Keratinocyte (primary cell): ENCODE results near the gene CNTRL.

Source experiments
- EZH2 ChIP-seq: IDR thresholded peaks from one replicate; pipeline ENCODE4 v1.6.1; 2012; ENCODE audit warnings: inconsistent platforms, mild to moderate bottlenecking, low read length, moderate library complexity
- TF ChIP-seq, protein P1 (sequence below), 3 experiments: IDR thresholded peaks in 1 of 3; conservative IDR thresholded peaks in 1 of 3; optimal IDR thresholded peaks in 1 of 3; 2 replicates in 2 of 3; 3 replicates in 1 of 3; pipeline versions ENCODE3 to v1.5.1; 2011; ENCODE audit warnings: low read length in 3 of 3, mild to moderate bottlenecking in 3 of 3, moderate library complexity in 2 of 3, control low read depth in 1 of 3, inconsistent platforms in 1 of 3; ENCODE audit not compliant: insufficient read depth in 2 of 3; ENCODE audit errors: extremely low read depth in 1 of 3

DNA sequence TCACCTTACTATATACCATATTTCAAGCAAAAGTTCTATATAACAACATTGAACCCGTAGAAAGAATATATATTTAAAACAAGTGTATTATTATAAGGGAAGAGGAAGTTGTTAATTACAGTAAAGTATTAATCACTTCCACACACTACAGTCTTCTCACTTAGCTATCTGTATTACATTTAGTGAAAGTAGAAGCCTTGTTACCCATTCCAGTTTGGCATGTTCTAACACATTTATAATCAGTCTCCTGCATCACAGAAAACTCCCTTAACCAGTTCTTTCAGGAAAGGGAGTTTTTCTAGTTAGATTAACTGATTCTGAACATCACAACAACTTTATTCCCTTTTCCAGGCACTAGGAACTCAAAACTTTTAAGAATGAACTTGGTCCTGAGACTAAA is 120.0 kb downstream of the CNTRL start:
- TF ChIP-seq, protein P1, sequence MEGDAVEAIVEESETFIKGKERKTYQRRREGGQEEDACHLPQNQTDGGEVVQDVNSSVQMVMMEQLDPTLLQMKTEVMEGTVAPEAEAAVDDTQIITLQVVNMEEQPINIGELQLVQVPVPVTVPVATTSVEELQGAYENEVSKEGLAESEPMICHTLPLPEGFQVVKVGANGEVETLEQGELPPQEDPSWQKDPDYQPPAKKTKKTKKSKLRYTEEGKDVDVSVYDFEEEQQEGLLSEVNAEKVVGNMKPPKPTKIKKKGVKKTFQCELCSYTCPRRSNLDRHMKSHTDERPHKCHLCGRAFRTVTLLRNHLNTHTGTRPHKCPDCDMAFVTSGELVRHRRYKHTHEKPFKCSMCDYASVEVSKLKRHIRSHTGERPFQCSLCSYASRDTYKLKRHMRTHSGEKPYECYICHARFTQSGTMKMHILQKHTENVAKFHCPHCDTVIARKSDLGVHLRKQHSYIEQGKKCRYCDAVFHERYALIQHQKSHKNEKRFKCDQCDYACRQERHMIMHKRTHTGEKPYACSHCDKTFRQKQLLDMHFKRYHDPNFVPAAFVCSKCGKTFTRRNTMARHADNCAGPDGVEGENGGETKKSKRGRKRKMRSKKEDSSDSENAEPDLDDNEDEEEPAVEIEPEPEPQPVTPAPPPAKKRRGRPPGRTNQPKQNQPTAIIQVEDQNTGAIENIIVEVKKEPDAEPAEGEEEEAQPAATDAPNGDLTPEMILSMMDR (optimal IDR thresholded peaks at IDR 0.05 in 1 of 3, IDR thresholded peaks at IDR 0.05 in 1 of 3, conservative IDR thresholded peaks at IDR 0.05 in 1 of 3; ENCODE audit: extremely low read depth in 1 of 3, insufficient read depth in 2 of 3, low read length in 3 of 3), result no peak
- TF ChIP-seq EZH2, result no peak
